H1 (cell line): ENCODE results near the gene ALG14. TPM values are rescaled to one million over a fixed set of nuclear protein-coding genes. Genes with fewer than 3 reads are reported as not detected.

Source experiments
- CTCF ChIA-PET: fragments of 300-600 bp; sonication (Branson Sonifier 250); formaldehyde crosslinking; loops from one replicate; lab custom pipeline; 2021; ENCODE audit not compliant: partially characterized antibody; lab: Charles Lee
- POLR2A ChIA-PET: fragments of 300-600 bp; sonication (Branson Sonifier 250); formaldehyde crosslinking; loops from one replicate; lab custom pipeline; 2021; ENCODE audit warnings: inconsistent platforms; ENCODE audit not compliant: partially characterized antibody; lab: Charles Lee
- DNase-seq, 2 experiments: peaks; one replicate each; pipeline versions ENCODE4 v3.0.0 to v3.0.0-alpha.2; 2010 to 2022; ENCODE audit warnings: low spot score in 2 of 2, low read depth in 1 of 2, mixed read lengths in 1 of 2
- FAIRE-seq: peaks from 2 replicates; lab custom pipeline; 2011; peaks lifted over from hg19 to GRCh38; lab: Jason Lieb, UNC
- H2AFZ ChIP-seq: 2 replicates; pipeline ENCODE4 v1.8.1; 2012; ENCODE audit warnings: low read length, inconsistent platforms
- H2AK5ac ChIP-seq: 2 replicates; pipeline ENCODE4 v1.6.1; 2013; ENCODE audit warnings: low read depth, low read length
- H2BK120ac ChIP-seq: replicated peaks from 2 replicates; pipeline ENCODE3; 2013; ENCODE audit warnings: low read depth, low read length, inconsistent platforms
- H2BK12ac ChIP-seq: 2 replicates; pipeline ENCODE4 v1.6.1; 2013; ENCODE audit warnings: low read depth, low read length
- H2BK15ac ChIP-seq: 2 replicates; pipeline ENCODE4 v1.6.1; 2013; ENCODE audit warnings: low read length
- H2BK20ac ChIP-seq: 2 replicates; pipeline ENCODE4 v1.6.1; 2013; ENCODE audit warnings: low read length
- H2BK5ac ChIP-seq: 2 replicates; pipeline ENCODE4 v1.6.1; 2013; ENCODE audit warnings: low read depth, low read length
- H3K14ac ChIP-seq: 2 replicates; pipeline ENCODE4 v1.6.1; 2013; ENCODE audit warnings: inconsistent platforms; ENCODE audit not compliant: insufficient read length
- H3K18ac ChIP-seq: 2 replicates; pipeline ENCODE4 v1.6.1; 2013; ENCODE audit warnings: low read length; ENCODE audit errors: extremely low read depth
- H3K23ac ChIP-seq: 2 replicates; pipeline ENCODE4 v1.6.1; 2013; ENCODE audit warnings: inconsistent platforms; ENCODE audit not compliant: insufficient read length
- H3K23me2 ChIP-seq: 2 replicates; pipeline ENCODE4 v1.6.1; 2013; ENCODE audit warnings: low read depth, low read length
- H3K27ac ChIP-seq: 2 replicates; pipeline ENCODE4 v1.6.1; 2011; ENCODE audit warnings: low read depth, low read length, inconsistent platforms
- H3K27me3 ChIP-seq, 4 experiments: replicated peaks in 1 of 4; 1 replicate in 1 of 4; 2 replicates in 3 of 4; pipeline versions ENCODE4 v1.6.1 to v1.8.1; 2011 to 2013; ENCODE audit warnings: low read length in 3 of 4, mild to moderate bottlenecking in 3 of 4, inconsistent platforms in 2 of 4, mixed read lengths in 2 of 4, moderate library complexity in 1 of 4; ENCODE audit not compliant: control insufficient read depth in 3 of 4, insufficient read depth in 3 of 4; ENCODE audit errors: extremely low read depth in 1 of 4
- H3K36me3 ChIP-seq, 4 experiments: 2 replicates each; pipeline versions ENCODE4 v1.6.1 to v1.8.1; 2011 to 2013; ENCODE audit warnings: mild to moderate bottlenecking in 4 of 4, low read length in 3 of 4, moderate library complexity in 2 of 4, control low read depth in 1 of 4, inconsistent platforms in 1 of 4; ENCODE audit not compliant: insufficient read depth in 4 of 4, control insufficient read depth in 2 of 4
- H3K4ac ChIP-seq: replicated peaks from 2 replicates; pipeline ENCODE3; 2013; ENCODE audit warnings: low read length, low read depth, mixed read lengths, inconsistent platforms; ENCODE audit not compliant: insufficient read length
- H3K4me1 ChIP-seq, 4 experiments: replicated peaks in 1 of 4; 1 replicate in 1 of 4; 2 replicates in 3 of 4; pipeline versions ENCODE4 v1.6.1 to v1.8.1; 2011 to 2013; ENCODE audit warnings: low read length in 3 of 4, inconsistent platforms in 2 of 4, mixed read lengths in 1 of 4; ENCODE audit not compliant: insufficient read depth in 4 of 4, control insufficient read depth in 3 of 4
- H3K4me2 ChIP-seq, 2 experiments: 2 replicates each; pipeline versions ENCODE4 v1.6.1 to v1.8.1; 2011 to 2013; ENCODE audit warnings: low read depth in 2 of 2, low read length in 2 of 2, control low read depth in 1 of 2, inconsistent platforms in 1 of 2, mild to moderate bottlenecking in 1 of 2; ENCODE audit not compliant: insufficient read depth in 1 of 2
- H3K4me3 ChIP-seq, 4 experiments: fragments of 200-600, 300-600 bp in 1 of 4; sonication (generic), shearing (Covaris generic), sonication (Bioruptor Twin) in 1 of 4; 2 replicates each; pipeline versions ENCODE4 v1.5.1 to v1.8.1; 2011 to 2016; ENCODE audit warnings: low read length in 4 of 4, low read depth in 3 of 4, control low read depth in 2 of 4, inconsistent platforms in 2 of 4, mild to moderate bottlenecking in 2 of 4, mixed read lengths in 1 of 4, moderate library complexity in 1 of 4; ENCODE audit not compliant: insufficient read depth in 2 of 4; ENCODE audit errors: extremely low read depth in 1 of 4
- H3K56ac ChIP-seq: replicated peaks from 2 replicates; pipeline ENCODE3; 2013; ENCODE audit warnings: low read depth, mild to moderate bottlenecking, mixed read lengths, low read length, inconsistent platforms; ENCODE audit not compliant: insufficient read length
- H3K79me1 ChIP-seq: 2 replicates; pipeline ENCODE4 v1.6.1; 2013; ENCODE audit warnings: low read depth, low read length, control low read depth
- H3K79me2 ChIP-seq, 2 experiments: 2 replicates each; pipeline versions ENCODE4 v1.6.1 to v1.8.1; 2012 to 2013; ENCODE audit warnings: low read length in 2 of 2, mild to moderate bottlenecking in 2 of 2, inconsistent platforms in 1 of 2; ENCODE audit not compliant: insufficient read depth in 2 of 2, control insufficient read depth in 1 of 2
- H3K9ac ChIP-seq, 4 experiments: replicated peaks in 1 of 4; 1 replicate in 1 of 4; 2 replicates in 3 of 4; pipeline versions ENCODE4 v1.6.1 to v1.8.1; 2011 to 2013; ENCODE audit warnings: low read depth in 3 of 4, low read length in 3 of 4, control low read depth in 2 of 4, mild to moderate bottlenecking in 2 of 4, moderate library complexity in 2 of 4, inconsistent platforms in 1 of 4; ENCODE audit errors: extremely low read depth in 1 of 4
- H3K9me3 ChIP-seq, 2 experiments: 2 replicates each; pipeline versions ENCODE4 v1.6.1 to v1.8.1; 2012 to 2013; ENCODE audit warnings: mild to moderate bottlenecking in 2 of 2, moderate library complexity in 2 of 2, control low read depth in 1 of 2, inconsistent platforms in 1 of 2, low read depth in 1 of 2, low read length in 1 of 2, mixed read lengths in 1 of 2; ENCODE audit not compliant: insufficient read depth in 2 of 2
- H4K20me1 ChIP-seq, 2 experiments: replicated peaks in 1 of 2; 2 replicates each; pipeline versions ENCODE3 to v1.8.1; 2011 to 2013; ENCODE audit warnings: inconsistent platforms in 2 of 2, low read length in 2 of 2, mild to moderate bottlenecking in 1 of 2; ENCODE audit not compliant: insufficient read depth in 2 of 2, control insufficient read depth in 1 of 2
- H4K5ac ChIP-seq: 2 replicates; pipeline ENCODE4 v1.6.1; 2013; ENCODE audit warnings: low read length, low read depth, mixed read lengths, inconsistent platforms; ENCODE audit not compliant: insufficient read length
- H4K8ac ChIP-seq: 2 replicates; pipeline ENCODE4 v1.8.0; 2013; ENCODE audit warnings: mild to moderate bottlenecking, moderate library complexity, low read length, inconsistent platforms; ENCODE audit not compliant: insufficient read depth; ENCODE audit errors: extremely low read depth
- H4K91ac ChIP-seq: replicated peaks from 2 replicates; pipeline ENCODE3; 2013; ENCODE audit warnings: low read length, mixed read lengths, inconsistent platforms; ENCODE audit not compliant: insufficient read length
- ASH2L ChIP-seq: fragments of 200-600, 300-600 bp; sonication (generic); IDR thresholded peaks from one replicate; pipeline ENCODE4 v1.7.1; 2017; ENCODE audit warnings: low read length
- BACH1 ChIP-seq: IDR thresholded peaks from 2 replicates; pipeline ENCODE4 v1.6.1; 2012; ENCODE audit warnings: low read length, improper control_type of control experiment
- CBX8 ChIP-seq: fragments of 300-800, 300-1000 bp; sonication (generic); IDR thresholded peaks from 2 replicates; pipeline ENCODE4 v1.7.1; 2016; ENCODE audit warnings: low read depth, low read length, borderline replicate concordance
- CHD1 ChIP-seq: IDR thresholded peaks from 2 replicates; pipeline ENCODE4 v1.6.1; 2012; ENCODE audit warnings: low read depth, low read length, improper control_type of control experiment
- CTBP2 ChIP-seq: IDR thresholded peaks from 2 replicates; pipeline ENCODE4 v1.7.0; 2011; ENCODE audit warnings: borderline replicate concordance, mild to moderate bottlenecking, moderate library complexity, mixed read lengths, low read length; ENCODE audit not compliant: insufficient read depth, insufficient read length
- EGR1 ChIP-seq: IDR thresholded peaks from 2 replicates; pipeline ENCODE4 v1.6.1; 2011; ENCODE audit warnings: low read depth, low read length, borderline replicate concordance
- GABPA ChIP-seq: IDR thresholded peaks from 2 replicates; pipeline ENCODE4 v1.6.1; 2011; ENCODE audit warnings: mild to moderate bottlenecking, low read length, moderate library complexity, borderline replicate concordance; ENCODE audit not compliant: insufficient read depth
- JUN ChIP-seq: IDR thresholded peaks from 2 replicates; pipeline ENCODE4 v1.6.1; 2011; ENCODE audit warnings: low read depth, mild to moderate bottlenecking, improper control_type of control experiment, low read length
- POU5F1 ChIP-seq: IDR thresholded peaks from 2 replicates; pipeline ENCODE4 v1.6.1; 2011; ENCODE audit warnings: low read depth, mild to moderate bottlenecking, low read length, moderate library complexity
- SRF ChIP-seq: IDR thresholded peaks from 2 replicates; pipeline ENCODE4 v1.6.1; 2011; ENCODE audit warnings: mild to moderate bottlenecking, low read depth, low read length, moderate library complexity
- TAF1 ChIP-seq: IDR thresholded peaks from 2 replicates; pipeline ENCODE4 v1.6.1; 2011; ENCODE audit warnings: mild to moderate bottlenecking, low read depth, low read length
- TCF12 ChIP-seq: IDR thresholded peaks from 2 replicates; pipeline ENCODE4 v1.6.1; 2011; ENCODE audit warnings: low read depth, mild to moderate bottlenecking, low read length
- whole genome bisulfite sequencing, 2 experiments: shearing (Covaris generic) in 1 of 2; methylation state at CpG; one replicate each; pipeline versions ENCODE4 v1.1.6 to v1.1.7; 2013 to 2015; ENCODE audit warnings: low lambda C conversion rate in 2 of 2, mixed read lengths in 2 of 2, inconsistent platforms in 1 of 2, low coverage in 1 of 2, missing lambda C conversion rate in 1 of 2; ENCODE audit not compliant: insufficient replicate concordance in 2 of 2, insufficient coverage in 1 of 2, insufficient read length in 1 of 2; ENCODE audit errors: extremely low coverage in 1 of 2, missing lambda C conversion rate in 1 of 2; 5-methylcytosine and 5-hydroxymethylcytosine counted together
- polyA plus RNA-seq, 7 experiments: library from polyadenylated mRNA; depleted of rRNA in 3 of 7; stranded (reverse) in 5 of 7; unstranded in 2 of 7; fragments of >200 nt in 5 of 7; fragments of 200-250 nt in 2 of 7; gene quantifications; 1 replicate in 5 of 7; 2 replicates in 1 of 7; 4 replicates in 1 of 7; pipeline versions ENCODE4 v1.2.1 to v1.2.3, GENCODE V29; 2011 to 2013; ENCODE audit warnings: missing spikeins in 2 of 7, mixed read lengths in 2 of 7
- total RNA-seq: library from RNA; stranded (reverse); fragmentation: NEBNext Ultra II Directional; extraction: Animal tissue kit (Norgen Biotek cat#: 25700); gene quantifications from 2 replicates; pipeline ENCODE4 v1.2.1, GENCODE V29; 2021
- TF ChIP-seq, protein P1 (sequence below): IDR thresholded peaks from 2 replicates; pipeline ENCODE4 v1.6.1; 2012; ENCODE audit warnings: low read length, inconsistent platforms

Gene ALG14
- total and polyA plus RNA-seq, 2 of the 8 experiments (the other 6 are each of a cell fraction or from before 2014, with no cell fraction given): 0.95 to 1.3 TPM

- Histone ChIP-seq H3K18ac (no peak overlapping the region), H2AK5ac (no peak overlapping the region), H3K9me3 (no peaks in the 10 kb centered on the region), H3K27me3 (no peaks in the 10 kb centered on the region), H2BK12ac (no peak overlapping the region), H3K27ac (no peak overlapping the region), H3K4me1 (no peaks in the 10 kb centered on the region), H2AFZ (no peak overlapping the region), H3K4me3 (no peak overlapping the region), H3K56ac (no peak overlapping the region), H2BK20ac (no peak overlapping the region), H3K4ac (no peak overlapping the region), H3K4me2 (no peak overlapping the region), H3K36me3 (no peaks in the 10 kb centered on the region), H4K91ac (no peak overlapping the region), H4K20me1 (no peaks in the 10 kb centered on the region), H3K9ac (no peak overlapping the region), H3K14ac (no peak overlapping the region), H2BK120ac (no peak overlapping the region), H3K23me2 (no peaks in the 10 kb centered on the region), H3K23ac (no peak overlapping the region), H3K79me1 (no peaks in the 10 kb centered on the region), H4K5ac (no peak overlapping the region), H2BK5ac (no peak overlapping the region), H3K79me2 (no peaks in the 10 kb centered on the region), H2BK15ac (no peak overlapping the region), H4K8ac (no peak overlapping the region)
- TF ChIP-seq POU5F1 (no peak), EGR1 (no peak), CBX8 (no peak), SRF (no peak), TCF12 (no peak), CTBP2 (no peak), GABPA (no peak), TAF1 (no peak), ASH2L (no peak), CHD1 (no peak), JUN (no peak), BACH1 (no peak)
- TF ChIP-seq, protein P1, sequence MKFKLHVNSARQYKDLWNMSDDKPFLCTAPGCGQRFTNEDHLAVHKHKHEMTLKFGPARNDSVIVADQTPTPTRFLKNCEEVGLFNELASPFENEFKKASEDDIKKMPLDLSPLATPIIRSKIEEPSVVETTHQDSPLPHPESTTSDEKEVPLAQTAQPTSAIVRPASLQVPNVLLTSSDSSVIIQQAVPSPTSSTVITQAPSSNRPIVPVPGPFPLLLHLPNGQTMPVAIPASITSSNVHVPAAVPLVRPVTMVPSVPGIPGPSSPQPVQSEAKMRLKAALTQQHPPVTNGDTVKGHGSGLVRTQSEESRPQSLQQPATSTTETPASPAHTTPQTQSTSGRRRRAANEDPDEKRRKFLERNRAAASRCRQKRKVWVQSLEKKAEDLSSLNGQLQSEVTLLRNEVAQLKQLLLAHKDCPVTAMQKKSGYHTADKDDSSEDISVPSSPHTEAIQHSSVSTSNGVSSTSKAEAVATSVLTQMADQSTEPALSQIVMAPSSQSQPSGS: no peak
- DNase-seq (no peak), FAIRE-seq (no peak)
- CTCF ChIA-PET: interaction anchor here (1.7 to 2.3 kb wide), 2 partner anchors 9 to 24 kb away, joined by 3 to 6 read pairs; partner anchors contain the start of gene TLCD4
- POLR2A ChIA-PET: no interaction called here
- 82% methylated on average over 2 of the region's 2 CpGs; no CpG with 5 or more reads in 1 of the 2 experiments for WGBS, 2 experiments
Observed at GRCh38 chr1:95108792-95109191, 36.0 kb upstream of the ALG14 start.
